HG03558 (cell line): ENCODE data around the gene PRR23E.

Source experiments
- ATAC-seq: cut with Tn5 transposase; IDR thresholded peaks from one replicate; pipeline ENCODE4 v1.9.1; 2021; ENCODE audit warnings: moderate number of reproducible peaks; ENCODE audit not compliant: unreplicated experiment; ENCODE audit errors: extremely low read depth

The PRR23E gene, protein sequence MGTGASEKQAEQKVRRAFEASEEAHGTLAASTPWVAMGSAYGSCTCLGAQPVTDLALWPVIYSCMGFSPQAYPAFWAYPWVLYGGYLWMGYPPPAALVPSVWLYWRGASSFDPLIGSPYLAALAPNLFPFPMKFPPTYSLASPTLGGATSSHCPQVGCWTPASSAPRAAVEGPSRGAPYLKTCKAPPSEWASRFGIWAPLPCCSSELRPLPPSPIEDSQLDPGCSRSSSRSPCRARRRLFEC

GRCh38 chr3:127192576-127193232 lies at the start of gene PRR23E:
TSS of gene PRR23E (plus strand) at chr3:127193131. CDS start at chr3:127196686, 3,555 bp downstream.
- no peak for ATAC-seq

DNA sequence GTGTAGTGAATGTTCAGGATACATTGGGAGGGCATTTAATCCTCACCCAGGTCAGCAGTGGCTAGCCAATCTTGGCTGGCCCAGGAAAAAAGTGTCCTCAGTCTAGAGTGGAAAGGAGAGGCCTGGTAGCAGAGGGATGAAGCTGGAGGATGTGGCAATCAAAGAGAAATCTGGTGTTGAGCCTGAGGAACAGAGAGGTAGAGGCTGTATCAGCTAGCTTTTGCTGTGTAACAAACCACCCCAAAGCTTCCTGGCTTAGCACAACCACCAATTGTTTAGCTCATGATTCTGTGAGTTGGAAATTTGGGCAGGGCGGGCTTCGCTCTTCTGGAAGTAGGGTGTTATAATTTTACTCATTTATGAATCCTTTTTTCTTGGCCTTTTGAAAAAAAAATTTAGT lies 49.8 kb upstream of the PRR23E start:
- no peak for ATAC-seq

- no peak for ATAC-seq
Measured at GRCh38 chr3:127144631-127145030, 48.3 kb upstream of the PRR23E start.

DNA sequence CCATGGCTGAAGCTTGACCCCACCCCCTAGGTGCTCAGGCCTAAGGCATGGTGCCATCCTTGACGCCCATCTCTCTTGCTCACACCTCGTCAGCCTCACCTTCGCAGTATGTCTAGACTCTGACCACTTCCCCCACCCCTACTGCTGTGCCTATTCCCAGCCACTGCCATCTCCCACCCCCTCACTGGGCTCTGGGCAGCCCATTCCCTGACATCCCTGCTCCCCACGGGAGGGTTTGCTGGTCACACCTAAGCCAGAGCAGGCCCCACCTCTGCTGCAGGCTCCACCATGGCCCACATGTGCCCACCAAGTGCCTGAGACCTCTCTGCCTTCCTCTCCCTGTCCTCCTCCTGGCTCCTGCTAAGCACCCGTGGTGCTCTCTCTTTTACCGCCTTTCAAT lies 47.7 kb upstream of the PRR23E start:
- no peak for ATAC-seq

- no peak for ATAC-seq
Measured at GRCh38 chr3:127147291-127147885, 45.5 kb upstream of the PRR23E start.

DNA sequence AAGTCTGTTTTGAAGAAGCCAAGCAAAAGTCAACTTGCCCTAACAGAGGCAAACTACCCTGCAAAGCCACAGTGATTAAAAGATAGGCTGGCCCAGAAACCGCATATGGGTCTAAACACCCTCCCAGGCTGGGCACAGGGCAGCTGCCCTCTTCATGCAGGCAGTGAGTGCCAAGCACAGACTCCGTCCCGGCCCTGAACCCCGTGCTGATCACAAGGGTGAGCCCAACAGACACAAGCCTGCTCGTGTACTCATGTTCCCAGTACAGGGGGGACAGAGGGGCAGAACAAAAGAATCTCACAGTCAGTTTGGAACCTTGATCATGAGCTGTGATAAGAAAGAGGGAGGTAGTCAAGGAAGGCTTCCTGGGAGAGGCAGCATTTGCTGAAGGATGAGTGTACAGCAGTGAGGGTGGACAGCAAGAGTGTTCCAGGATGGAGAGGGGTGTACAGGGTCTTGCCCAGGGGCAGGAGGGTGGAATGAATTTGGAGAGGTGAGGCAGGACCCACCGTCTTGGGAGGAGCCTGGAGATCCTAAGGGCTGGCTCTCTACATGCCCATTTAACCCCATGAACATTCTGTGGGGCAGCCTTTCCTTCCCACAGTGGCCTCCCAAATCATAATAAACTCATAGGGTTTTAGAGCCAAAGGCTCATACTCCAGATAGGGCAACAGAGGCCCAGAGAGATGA lies 43.2 kb upstream of the PRR23E start:
- no peak for ATAC-seq

GRCh38 chr3:127150513-127151250 lies 42.2 kb upstream of the PRR23E start:
- no peak for ATAC-seq

DNA sequence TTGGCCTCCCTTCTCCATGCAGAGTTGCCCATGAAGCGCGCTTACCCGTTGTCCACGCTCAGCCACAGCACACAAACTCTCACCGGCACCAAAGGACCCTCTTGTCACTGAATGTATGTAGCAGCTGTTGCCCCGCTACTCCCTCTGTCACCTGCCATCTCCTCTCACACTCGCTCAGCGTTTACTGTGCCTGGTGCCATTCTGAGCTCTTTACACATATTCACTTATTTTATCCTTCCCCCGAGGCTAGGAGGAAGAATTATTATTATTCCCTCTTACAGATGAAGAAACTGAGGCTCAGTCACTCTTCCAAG lies 41.7 kb upstream of the PRR23E start:
- no peak for ATAC-seq

DNA sequence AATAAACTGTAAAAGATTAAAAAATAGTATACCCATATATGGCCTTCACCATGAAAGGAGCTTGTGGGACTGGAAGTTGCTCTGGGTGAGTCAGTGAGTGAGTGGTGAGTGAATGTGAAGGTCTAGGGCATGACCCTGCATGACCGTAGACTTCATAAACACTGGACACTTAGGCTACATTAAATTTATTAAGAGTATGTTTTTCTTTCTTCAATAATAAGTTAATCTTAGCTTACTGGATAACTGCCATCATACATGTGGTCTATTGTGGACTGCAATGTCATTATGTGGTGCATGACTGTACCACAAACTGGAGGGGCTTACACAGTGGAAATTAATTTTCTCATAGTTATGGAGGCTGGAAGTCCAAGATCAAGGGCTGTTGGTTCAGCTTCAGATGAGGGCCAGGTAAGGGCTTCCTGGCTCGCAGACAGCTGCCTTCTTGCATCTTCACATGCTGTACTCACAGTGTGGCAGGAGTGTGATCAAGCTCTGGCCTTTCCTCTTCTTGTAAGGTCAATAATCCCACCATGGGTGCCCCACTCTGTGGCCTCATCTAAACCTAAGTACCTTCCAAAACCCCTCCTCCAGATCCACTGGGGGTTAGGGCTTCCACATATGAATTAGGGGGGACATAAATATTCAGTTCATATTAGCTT lies 40.8 kb upstream of the PRR23E start:
- ATAC-seq, result no peak

DNA sequence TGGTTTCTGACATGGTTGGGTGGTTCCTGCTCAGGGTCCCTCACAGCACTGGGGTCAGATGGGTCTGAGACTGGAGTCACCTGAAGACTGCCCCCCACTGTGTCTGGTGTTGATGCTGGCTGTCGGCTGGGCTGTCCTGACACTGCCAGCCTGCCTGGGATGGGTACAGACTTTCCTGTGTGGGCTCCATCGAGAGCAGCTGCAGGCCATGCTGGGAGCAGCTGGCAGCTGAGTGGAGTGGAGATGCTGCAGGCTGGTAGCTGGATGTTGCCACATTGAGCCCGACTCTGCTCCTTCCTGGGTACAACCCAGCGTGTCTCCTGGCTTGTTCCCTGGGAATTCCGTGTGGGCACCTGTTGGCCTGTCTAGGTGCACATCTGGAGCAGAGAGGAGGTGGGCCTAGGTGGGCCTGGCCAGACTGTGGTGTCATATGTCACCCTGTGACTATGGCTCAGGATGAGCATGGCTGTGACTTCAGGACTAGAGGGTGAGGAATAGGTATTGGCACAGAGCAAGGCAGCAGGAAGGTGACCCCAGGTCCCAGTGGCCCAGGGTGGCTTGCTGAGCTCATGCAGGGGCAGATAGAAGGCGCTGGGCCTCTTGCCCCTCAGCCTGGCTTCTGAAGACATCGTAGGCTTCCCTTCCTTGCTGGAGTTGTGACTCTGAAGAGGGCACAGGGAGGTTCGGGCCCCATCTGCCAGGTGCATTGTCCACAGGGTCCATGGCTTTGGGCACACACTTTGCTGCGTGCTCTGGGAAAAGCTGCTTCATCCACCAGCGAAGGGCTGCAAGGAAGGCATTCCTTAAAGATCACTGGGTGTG lies 40.0 kb upstream of the PRR23E start:
- no peak for ATAC-seq

GRCh38 chr3:127153506-127153815 lies 39.5 kb upstream of the PRR23E start:
- no peak for ATAC-seq

DNA sequence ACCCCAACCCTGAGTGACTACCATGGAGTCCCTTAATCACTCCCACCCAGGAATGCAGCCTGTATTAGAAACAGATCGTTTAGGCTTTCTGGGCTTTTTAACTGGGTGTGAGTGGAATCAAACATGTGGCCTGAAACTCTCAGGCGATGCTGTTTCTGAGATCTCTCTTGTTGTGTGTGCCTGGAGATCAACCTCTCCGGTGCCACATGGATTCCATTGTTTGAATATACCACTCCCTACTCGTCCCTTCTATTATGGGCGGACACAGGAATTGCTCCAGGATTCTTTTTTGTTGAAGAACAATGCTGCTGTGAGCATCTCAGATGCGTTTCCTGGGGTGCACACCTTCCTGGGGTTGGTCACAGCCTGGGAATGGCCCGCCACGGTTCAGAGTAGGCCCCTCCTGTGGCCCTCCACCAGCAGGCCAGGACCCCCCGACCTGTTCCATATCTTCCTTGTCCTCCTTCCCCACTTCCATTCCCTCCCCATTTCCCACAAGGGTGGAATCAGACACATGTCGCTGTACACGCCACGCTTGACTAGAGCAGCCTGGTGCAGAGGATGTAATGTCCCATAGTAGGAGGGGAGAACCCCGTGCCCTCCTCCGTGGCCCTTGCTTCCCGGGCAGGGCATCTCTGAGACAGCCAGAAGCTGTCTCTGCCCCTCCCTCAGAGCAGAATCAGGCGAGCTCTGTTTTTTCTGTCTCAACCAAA lies 36.4 kb upstream of the PRR23E start:
- no peak for ATAC-seq

DNA sequence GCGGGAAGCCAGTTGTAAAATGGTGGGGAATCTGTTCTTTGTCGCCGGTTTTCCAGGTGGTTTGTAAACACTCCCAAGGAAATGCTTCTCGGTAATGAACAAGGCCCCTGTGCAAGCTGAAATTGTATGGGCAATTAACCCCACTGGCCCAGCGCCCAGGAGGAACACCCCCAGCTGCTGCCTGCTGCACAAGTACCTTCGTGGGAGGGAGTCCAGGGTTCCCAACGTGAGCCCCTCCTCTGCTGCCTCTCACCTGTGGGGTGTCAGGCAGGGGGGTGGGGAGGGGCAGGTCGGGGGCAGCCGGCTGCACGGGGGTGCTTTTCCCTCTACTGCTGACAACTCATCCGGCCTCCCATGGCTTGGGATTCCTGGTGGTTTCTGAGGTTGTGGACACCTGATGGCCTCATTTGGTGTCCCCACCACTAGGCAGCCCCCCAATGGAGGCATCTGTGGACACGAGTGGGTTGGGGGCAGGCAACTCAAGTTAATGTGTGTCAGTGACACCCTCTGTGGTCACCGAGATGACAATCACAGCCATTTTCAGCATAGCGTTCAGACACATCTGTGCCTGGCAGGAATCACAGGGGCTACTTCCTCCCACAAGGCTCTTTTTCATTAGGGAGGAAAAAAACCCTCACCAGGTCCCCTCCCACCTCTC lies 35.6 kb upstream of the PRR23E start:
- no peak for ATAC-seq

DNA sequence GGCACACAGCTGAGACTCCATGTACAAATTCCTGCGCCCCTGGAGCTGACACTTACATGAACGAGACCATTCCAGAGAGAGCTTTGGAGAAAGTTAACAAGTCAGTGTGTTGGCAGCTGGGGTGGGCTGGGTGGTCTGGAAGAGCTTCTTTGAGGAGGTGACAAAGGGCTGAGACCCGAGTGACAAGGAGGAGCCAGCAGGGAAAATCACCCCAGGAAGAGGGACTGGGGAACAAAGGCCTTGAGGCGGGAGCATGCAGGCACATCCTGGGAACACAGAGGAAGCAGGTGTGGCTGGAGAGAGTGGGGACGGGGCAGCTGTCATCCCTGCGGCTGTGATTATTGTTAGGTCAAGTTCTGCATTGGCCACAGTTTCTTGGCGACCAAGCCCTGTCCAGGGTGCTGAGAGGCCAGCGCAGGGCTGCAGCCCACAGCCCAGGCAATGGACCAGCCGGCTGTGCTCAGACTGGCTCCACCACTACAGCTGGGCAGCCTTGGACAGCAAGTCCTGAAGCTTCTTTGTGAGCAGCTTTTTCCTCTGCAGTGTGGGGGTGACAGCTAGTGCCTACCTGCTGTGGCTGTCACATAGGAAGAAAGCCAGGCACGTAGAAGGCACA lies 34.2 kb upstream of the PRR23E start:
- ATAC-seq, result no peak

DNA sequence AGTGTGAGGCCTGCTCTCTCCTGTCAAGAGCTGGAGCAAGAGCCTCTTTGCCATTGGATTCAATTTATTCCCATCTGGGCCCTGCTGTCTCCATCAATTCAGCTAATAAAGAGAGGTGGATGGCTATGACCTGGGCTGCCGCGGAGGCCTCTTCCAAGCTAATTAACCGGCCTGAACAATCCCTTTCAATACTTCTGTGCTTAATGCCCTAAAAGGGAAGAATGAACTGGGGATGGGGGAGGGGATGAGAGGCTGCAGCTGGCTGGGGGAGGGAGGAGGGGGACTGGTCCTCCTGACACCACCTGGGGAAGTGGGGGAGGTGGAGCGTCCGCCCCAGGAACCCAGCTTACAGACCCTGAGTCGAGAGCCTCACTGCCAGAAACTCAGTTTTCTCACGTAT lies 33.4 kb upstream of the PRR23E start:
- ATAC-seq, result no peak

DNA sequence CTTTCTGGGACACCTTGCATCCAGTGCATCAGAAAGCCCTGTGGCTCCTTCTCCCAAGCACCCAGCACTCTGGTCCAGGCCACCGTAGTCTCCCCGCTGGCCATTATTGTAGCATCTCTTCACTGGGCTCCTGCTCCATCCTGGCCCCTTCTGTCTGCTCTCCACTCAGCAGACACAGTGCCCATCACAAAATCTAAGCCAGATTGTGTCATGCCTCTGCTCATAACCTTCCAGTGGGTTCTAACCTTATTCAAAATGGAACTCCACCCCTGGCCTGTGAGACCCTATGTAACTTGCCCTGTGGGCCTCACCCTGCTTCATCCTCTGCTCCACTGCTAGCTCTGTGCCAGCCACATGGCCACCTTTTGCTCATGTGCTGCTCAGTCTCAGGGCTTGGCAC lies 31.7 kb upstream of the PRR23E start:
- no peak for ATAC-seq

- no peak for ATAC-seq
Measured at GRCh38 chr3:127161973-127162579, 30.9 kb upstream of the PRR23E start.
